GM20000 (cell line): ENCODE measurements around the gene EVPL.

Source experiments
- DNase-seq: peaks from one replicate; pipeline ENCODE4 v3.0.0; 2012; ENCODE audit warnings: low spot score
- CTCF ChIP-seq: IDR thresholded peaks from 2 replicates; pipeline ENCODE4 v1.5.1; 2012; ENCODE audit warnings: mild to moderate bottlenecking, control low read depth; ENCODE audit errors: extremely low read depth, missing control alignments

Gene EVPL

GRCh38 chr17:76040376-76040775, 13.3 kb upstream of the EVPL start:
- no peak for DNase-seq
- no peak for TF ChIP-seq CTCF

GRCh38 chr17:76039121-76039520, 12.0 kb upstream of the EVPL start:
- no peak for TF ChIP-seq CTCF
- DNase-seq, result no peak

- TF ChIP-seq CTCF, result no peak
- DNase-seq, result no peak
Measured at GRCh38 chr17:76038050-76038449, 10.9 kb upstream of the EVPL start.

GRCh38 chr17:76036497-76037261, 9.6 kb upstream of the EVPL start:
- DNase-seq, result no peak
- no peak for TF ChIP-seq CTCF

- no peak for TF ChIP-seq CTCF
- no peak for DNase-seq
Measured at GRCh38 chr17:76034428-76035350, 7.6 kb upstream of the EVPL start.

GRCh38 chr17:76033139-76033538, 6.0 kb upstream of the EVPL start:
- no peak for TF ChIP-seq CTCF
- DNase-seq, result no peak

GRCh38 chr17:76032780-76033108, 5.6 kb upstream of the EVPL start:
- TF ChIP-seq CTCF, result no peak
- no peak for DNase-seq
